Measurements from ENCODE around the gene CERS5. TPM values are rescaled to one million over a fixed set of nuclear protein-coding genes. Genes with fewer than 3 reads are reported as not detected.

Gene CERS5
- total RNA-seq, 1 donor from 2014 or later, result 72.3 TPM

DNA sequence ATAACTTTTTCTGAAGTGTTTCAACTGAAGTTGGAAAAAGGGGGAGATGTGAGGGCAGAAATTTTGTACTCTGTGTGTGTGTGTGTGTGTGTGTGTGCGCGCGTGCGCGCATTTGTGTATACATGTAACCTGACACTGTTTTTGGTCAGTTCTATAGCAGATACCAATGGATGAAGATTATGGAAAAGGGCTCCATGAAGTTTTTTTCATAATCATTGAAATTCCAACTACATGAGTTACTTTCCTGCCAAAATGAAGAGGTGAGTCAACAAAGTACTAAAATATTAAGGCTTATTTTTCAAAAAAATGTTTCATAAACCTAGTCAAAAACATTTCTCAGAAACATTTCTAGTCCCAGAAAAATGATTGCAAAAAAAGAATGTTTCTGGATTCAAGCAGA is 25.7 kb upstream of the CERS5 start:
- no peak for TF ChIP-seq CTCF (IDR thresholded peaks at IDR 0.05)
- peaks cover 28% of the 10 kb centered on the region for H3K4me1 Mint-ChIP-seq (ENCODE audit: unreplicated experiment)
- peak overlapping the region; percentile 59 for H3K27ac Mint-ChIP-seq (ENCODE audit: unreplicated experiment)

GRCh38 chr12:50192236-50192635 is 25.1 kb upstream of the CERS5 start:
- H3K27ac Mint-ChIP-seq (ENCODE audit: unreplicated experiment), result no peak overlapping the region
- H3K4me3 Mint-ChIP-seq (ENCODE audit: unreplicated experiment), result no peak overlapping the region
- H3K4me1 Mint-ChIP-seq (ENCODE audit: unreplicated experiment), result peaks cover 35% of the 10 kb centered on the region
- peaks cover 31% of the 10 kb centered on the region for H3K36me3 Mint-ChIP-seq (ENCODE audit: unreplicated experiment)
- no peaks in the 10 kb centered on the region for H3K9me3 Mint-ChIP-seq (ENCODE audit: unreplicated experiment)
- DNase-seq (ENCODE audit: extremely low spot score, unreplicated experiment), result no peak
- H3K27me3 Mint-ChIP-seq (ENCODE audit: unreplicated experiment), result no peaks in the 10 kb centered on the region
- no peak for TF ChIP-seq CTCF (IDR thresholded peaks at IDR 0.05)

More for the DNA sequence above, 25.7 kb upstream of the CERS5 start:
- Mint-ChIP-seq H3K4me3 (ENCODE audit: unreplicated experiment) (no peak overlapping the region), H3K27me3 (ENCODE audit: unreplicated experiment) (no peaks in the 10 kb centered on the region), H3K9me3 (ENCODE audit: unreplicated experiment) (no peaks in the 10 kb centered on the region), H3K36me3 (ENCODE audit: unreplicated experiment) (peaks cover 35% of the 10 kb centered on the region)
- no peak for DNase-seq (ENCODE audit: extremely low spot score, unreplicated experiment)

- DNase-seq (ENCODE audit: extremely low spot score, unreplicated experiment), result no peak
- peaks cover 29% of the 10 kb centered on the region for H3K36me3 Mint-ChIP-seq (ENCODE audit: unreplicated experiment)
- no peaks in the 10 kb centered on the region for H3K9me3 Mint-ChIP-seq (ENCODE audit: unreplicated experiment)
- H3K4me3 Mint-ChIP-seq (ENCODE audit: unreplicated experiment), result no peak overlapping the region
- no peaks in the 10 kb centered on the region for H3K27me3 Mint-ChIP-seq (ENCODE audit: unreplicated experiment)
- TF ChIP-seq CTCF (IDR thresholded peaks at IDR 0.05), result no peak
- peaks cover 43% of the 10 kb centered on the region for H3K4me1 Mint-ChIP-seq (ENCODE audit: unreplicated experiment)
- H3K27ac Mint-ChIP-seq (ENCODE audit: unreplicated experiment), result no peak overlapping the region
Observed at GRCh38 chr12:50190859-50191258, 23.7 kb upstream of the CERS5 start.

DNA sequence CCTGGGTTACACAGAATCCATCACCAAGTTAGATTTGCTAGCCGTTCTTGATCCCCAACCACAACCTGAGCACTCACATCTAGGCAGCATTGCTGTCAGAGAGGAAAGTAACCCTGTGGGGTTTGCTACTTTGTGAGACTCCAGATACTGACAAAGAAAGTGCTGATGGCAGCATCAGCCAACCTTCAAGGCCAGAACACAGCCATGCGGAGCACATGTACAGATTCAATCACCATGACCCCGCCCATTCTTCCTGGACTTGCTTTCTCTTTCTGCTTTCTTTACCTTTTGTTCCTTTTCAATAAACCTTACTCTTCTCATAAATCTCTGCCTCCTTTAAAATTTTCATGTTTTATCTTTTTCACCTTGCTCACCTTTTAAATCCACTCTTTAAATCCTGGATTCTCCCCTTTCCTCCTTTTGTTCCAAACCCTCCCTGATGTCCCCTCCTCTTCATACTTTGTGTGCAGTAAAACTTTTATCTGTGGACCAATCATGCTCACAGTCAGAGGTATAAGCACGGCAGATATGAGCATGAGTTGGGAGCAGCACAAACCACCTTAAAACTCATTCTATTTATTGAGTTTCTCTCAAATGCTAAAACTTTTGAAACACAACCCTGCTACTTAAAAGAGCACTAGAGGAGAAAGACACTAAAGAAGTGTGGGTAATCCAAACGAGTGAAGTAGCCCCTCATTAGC is 21.9 kb upstream of the CERS5 start:
- H3K27ac Mint-ChIP-seq (ENCODE audit: unreplicated experiment), result peak overlapping the region; percentile 88
- no peak for DNase-seq (ENCODE audit: extremely low spot score, unreplicated experiment)
- peaks cover 54% of the 10 kb centered on the region for H3K4me1 Mint-ChIP-seq (ENCODE audit: unreplicated experiment)
- no peaks in the 10 kb centered on the region for H3K9me3 Mint-ChIP-seq (ENCODE audit: unreplicated experiment)
- TF ChIP-seq CTCF (IDR thresholded peaks at IDR 0.05), result no peak
- H3K27me3 Mint-ChIP-seq (ENCODE audit: unreplicated experiment), result no peaks in the 10 kb centered on the region
- no peak overlapping the region for H3K4me3 Mint-ChIP-seq (ENCODE audit: unreplicated experiment)
- peaks cover 28% of the 10 kb centered on the region for H3K36me3 Mint-ChIP-seq (ENCODE audit: unreplicated experiment)

- no peak for TF ChIP-seq CTCF (IDR thresholded peaks at IDR 0.05)
- no peak for DNase-seq (ENCODE audit: extremely low spot score, unreplicated experiment)
- H3K4me3 Mint-ChIP-seq (ENCODE audit: unreplicated experiment), result no peak overlapping the region
Observed at GRCh38 chr12:50188241-50188781, 21.1 kb upstream of the CERS5 start.

More at GRCh38 chr12:50188241-50188781, 21.1 kb upstream of the CERS5 start:
- Mint-ChIP-seq H3K9me3 (ENCODE audit: unreplicated experiment) (no peaks in the 10 kb centered on the region), H3K27ac (ENCODE audit: unreplicated experiment) (peak overlapping the region; percentile 88), H3K4me1 (ENCODE audit: unreplicated experiment) (peaks cover 58% of the 10 kb centered on the region), H3K27me3 (ENCODE audit: unreplicated experiment) (no peaks in the 10 kb centered on the region), H3K36me3 (ENCODE audit: unreplicated experiment) (peaks cover 31% of the 10 kb centered on the region)
